Lung (tissue), 12 donors: ENCODE results near the gene ABHD17C. TPM values are rescaled to one million over a fixed set of nuclear protein-coding genes. Genes with fewer than 3 reads are reported as not detected.
A peak's percentile ranks its signal among the peaks of the same experiment; 100 is the strongest.

Experiments
- ATAC-seq: fragments of 200-7000 bp; cut with Tn5 transposase; one replicate; pipeline ENCODE4 v1.9.1; 2020; ENCODE audit warnings: moderate number of reproducible peaks; ENCODE audit not compliant: insufficient read depth, low FRiP score
- DNase-seq, 3 donors: peaks; one replicate each; pipeline ENCODE4 v3.0.0-alpha.2; 2013 to 2017
- H3K27ac ChIP-seq, 2 donors: one replicate each; pipeline ENCODE4 v1.5.1; 2013; ENCODE audit warnings: mild to moderate bottlenecking in 2 of 2, moderate library complexity in 2 of 2, control low read depth in 1 of 2, inconsistent platforms in 1 of 2, low read depth in 1 of 2, low read length in 1 of 2
- H3K27me3 ChIP-seq, 3 donors: one replicate each; pipeline ENCODE4 v1.5.1; 2013; ENCODE audit warnings: low read length in 2 of 3; ENCODE audit not compliant: control insufficient read depth in 3 of 3, insufficient read depth in 3 of 3
- H3K36me3 ChIP-seq, 4 donors: one replicate each; pipeline ENCODE4 v1.5.1; 2013; ENCODE audit warnings: low read length in 4 of 4, mild to moderate bottlenecking in 1 of 4, moderate library complexity in 1 of 4; ENCODE audit not compliant: control insufficient read depth in 4 of 4, insufficient read depth in 4 of 4
- H3K4me1 ChIP-seq, 5 donors: one replicate each; pipeline ENCODE4 v1.5.1; 2013; ENCODE audit warnings: low read length in 5 of 5, mild to moderate bottlenecking in 2 of 5, moderate library complexity in 1 of 5; ENCODE audit not compliant: control insufficient read depth in 5 of 5, insufficient read depth in 5 of 5
- H3K4me3 ChIP-seq: one replicate; pipeline ENCODE4 v1.5.1; 2013; ENCODE audit warnings: mild to moderate bottlenecking, control low read depth, moderate library complexity
- H3K9ac ChIP-seq, 2 donors: one replicate each; pipeline ENCODE4 v1.5.1; 2013; ENCODE audit warnings: low read length in 2 of 2, control low read depth in 1 of 2; ENCODE audit not compliant: insufficient read depth in 1 of 2
- H3K9me3 ChIP-seq, 4 donors: one replicate each; pipeline ENCODE4 v1.5.1; 2013; ENCODE audit warnings: low read length in 3 of 4, mild to moderate bottlenecking in 1 of 4, moderate library complexity in 1 of 4; ENCODE audit not compliant: control insufficient read depth in 4 of 4, insufficient read depth in 3 of 4
- WGBS, 2 donors: extraction: QIAGEN DNeasy Blood & Tissue Kit; methylation state at CpG; one replicate each; pipeline ENCODE4 v1.1.7; 2013; 5-methylcytosine and 5-hydroxymethylcytosine counted together
- polyA plus RNA-seq, 2 donors: library from polyadenylated mRNA; stranded (reverse); fragments of 200-250 nt; gene quantifications; one replicate each; pipeline ENCODE4 v1.2.1, GENCODE V29; 2013
- total RNA-seq, 2 donors: library from RNA; depleted of rRNA in 1 of 2; stranded (reverse); fragments of >200 nt in 1 of 2; gene quantifications; one replicate each; pipeline ENCODE4 v1.2.1, GENCODE V29; 2014 to 2021
- TF ChIP-seq, protein P1 (sequence below): IDR thresholded peaks from 2 replicates; pipeline ENCODE4 v1.5.1; 2012; ENCODE audit warnings: mild to moderate bottlenecking; ENCODE audit errors: control extremely low read depth, extremely low read depth
- donor health status: control.
- donor health status: control.
- donor health status: Bipolar disorder and iron deficiency.
- donor health status: healthy.
- donor health status: DM: yes; HTN: yes; CAD: no.

ABHD17C gene
- total and polyA plus RNA-seq, 4 donors: 15.2 to 23.7 (median 22.0) TPM

DNA sequence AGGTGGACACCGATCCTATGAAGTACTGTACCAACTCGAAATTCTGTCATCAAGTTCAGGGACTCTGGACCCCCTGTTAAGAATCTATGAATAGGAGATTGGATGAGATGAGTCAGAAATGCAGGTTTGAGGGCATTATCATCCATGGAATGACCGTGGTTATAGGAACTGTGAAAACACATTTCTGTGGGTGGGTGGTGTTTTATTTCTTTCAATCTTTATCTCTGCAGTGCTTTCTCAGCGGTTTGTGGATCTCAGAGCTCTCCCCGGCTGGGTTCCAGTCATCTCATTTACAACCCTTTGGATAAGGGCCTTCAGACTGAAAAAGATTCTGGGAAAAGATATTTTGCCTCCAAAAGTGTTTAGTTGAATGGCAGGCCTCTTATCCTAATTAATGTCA is 5.4 kb upstream of the ABHD17C start:
- Histone ChIP-seq H3K27me3 (peaks cover 0 to 2% (median 0%) of the 10 kb centered on the region in 3 donors), H3K9me3 (no peaks in the 10 kb centered on the region), H3K4me3 (no peak overlapping the region), H3K9ac (no peak overlapping the region), H3K27ac (no peak overlapping the region), H3K36me3 (no peaks in the 10 kb centered on the region), H3K4me1 (peaks cover 0 to 5% (median 1%) of the 10 kb centered on the region in 5 donors)
- 82 to 97% methylated on average over 5 of the region's 5 CpGs for whole genome bisulfite sequencing, 2 donors
- TF ChIP-seq, protein P1, sequence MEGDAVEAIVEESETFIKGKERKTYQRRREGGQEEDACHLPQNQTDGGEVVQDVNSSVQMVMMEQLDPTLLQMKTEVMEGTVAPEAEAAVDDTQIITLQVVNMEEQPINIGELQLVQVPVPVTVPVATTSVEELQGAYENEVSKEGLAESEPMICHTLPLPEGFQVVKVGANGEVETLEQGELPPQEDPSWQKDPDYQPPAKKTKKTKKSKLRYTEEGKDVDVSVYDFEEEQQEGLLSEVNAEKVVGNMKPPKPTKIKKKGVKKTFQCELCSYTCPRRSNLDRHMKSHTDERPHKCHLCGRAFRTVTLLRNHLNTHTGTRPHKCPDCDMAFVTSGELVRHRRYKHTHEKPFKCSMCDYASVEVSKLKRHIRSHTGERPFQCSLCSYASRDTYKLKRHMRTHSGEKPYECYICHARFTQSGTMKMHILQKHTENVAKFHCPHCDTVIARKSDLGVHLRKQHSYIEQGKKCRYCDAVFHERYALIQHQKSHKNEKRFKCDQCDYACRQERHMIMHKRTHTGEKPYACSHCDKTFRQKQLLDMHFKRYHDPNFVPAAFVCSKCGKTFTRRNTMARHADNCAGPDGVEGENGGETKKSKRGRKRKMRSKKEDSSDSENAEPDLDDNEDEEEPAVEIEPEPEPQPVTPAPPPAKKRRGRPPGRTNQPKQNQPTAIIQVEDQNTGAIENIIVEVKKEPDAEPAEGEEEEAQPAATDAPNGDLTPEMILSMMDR: no peak
- ATAC-seq (no peak), DNase-seq (no peak)

DNA sequence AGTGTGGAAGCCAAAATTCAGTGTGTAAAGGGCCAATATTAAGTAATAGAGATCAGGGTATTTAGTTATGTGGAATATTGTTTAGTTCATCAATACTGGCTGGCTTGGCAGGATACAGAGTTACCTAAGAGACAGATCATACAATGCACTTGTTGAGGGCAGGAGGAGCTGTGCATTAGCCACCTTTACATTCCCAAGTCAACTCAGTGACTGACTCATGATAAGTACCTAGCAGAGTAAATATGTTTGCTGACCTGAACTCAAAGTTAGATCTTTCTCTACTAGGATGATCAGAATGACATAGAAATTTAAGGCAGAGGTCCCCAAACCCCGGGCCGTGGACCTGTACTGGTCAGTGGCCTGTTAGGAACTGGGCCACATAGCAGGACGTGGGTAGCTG is 3.5 kb upstream of the ABHD17C start:
- Histone ChIP-seq H3K9ac (no peak overlapping the region), H3K36me3 (no peaks in the 10 kb centered on the region), H3K4me3 (no peak overlapping the region), H3K9me3 (no peaks in the 10 kb centered on the region), H3K27me3 (no peaks in the 10 kb centered on the region), H3K4me1 (peaks cover 0 to 10% (median 4%) of the 10 kb centered on the region in 5 donors), H3K27ac (no peak overlapping the region)
- no peak for ATAC-seq
- 84 to 91% methylated on average over 3 of the region's 3 CpGs for WGBS, 2 donors
- TF ChIP-seq, protein P1: no peak
- no peak for DNase-seq

DNA sequence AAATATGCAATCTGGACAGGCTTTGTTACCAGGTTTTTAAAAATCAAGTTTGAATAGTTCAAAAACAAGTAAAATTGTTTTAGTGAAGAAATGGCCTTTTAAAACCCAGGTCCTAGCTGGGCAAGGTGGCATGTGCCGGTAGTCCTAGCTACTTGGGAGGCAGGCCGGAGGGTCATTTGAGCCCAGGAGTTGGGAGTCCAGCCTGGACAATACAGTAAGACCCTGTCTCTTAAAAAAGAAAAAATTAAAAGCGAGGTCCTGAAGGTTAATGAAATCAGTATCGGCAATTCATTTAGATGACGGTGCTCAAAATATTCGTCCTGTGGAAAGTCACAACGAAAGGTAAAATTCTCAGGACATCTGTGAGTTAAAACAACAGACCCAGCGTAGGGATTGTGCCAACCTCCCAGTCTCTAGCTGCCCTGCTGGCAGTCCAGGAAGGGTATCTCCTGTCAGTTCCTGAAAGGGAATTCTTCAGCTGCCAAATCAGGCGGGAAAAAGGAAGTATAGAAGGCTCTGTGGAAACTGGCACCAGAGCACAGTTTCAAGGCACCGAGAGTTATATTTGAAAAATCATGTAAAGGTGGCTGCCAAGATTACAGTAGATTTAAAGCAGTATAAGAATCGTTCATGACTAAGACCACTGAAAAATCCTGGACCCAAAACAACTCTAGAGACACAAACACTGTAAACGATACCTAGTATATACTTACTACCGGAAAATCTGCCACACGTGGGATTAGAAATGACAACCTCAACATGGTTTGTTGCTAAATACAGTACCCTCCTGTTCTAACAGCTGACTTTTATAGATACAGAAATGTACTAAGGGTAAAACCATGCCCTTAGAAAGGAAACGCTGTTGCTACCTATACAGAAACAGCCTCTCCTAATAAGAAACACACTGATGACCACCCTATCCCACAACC is 1.2 kb upstream of the ABHD17C start:
- Histone ChIP-seq H3K4me1 (peaks cover 0 to 22% (median 7%) of the 10 kb centered on the region in 5 donors), H3K9me3 (no peaks in the 10 kb centered on the region), H3K27ac (peak overlapping the region; percentile 78 to 88), H3K27me3 (no peaks in the 10 kb centered on the region), H3K4me3 (peak overlapping the region; percentile 64), H3K9ac (peak overlapping the region; percentile 47 to 75), H3K36me3 (no peaks in the 10 kb centered on the region)
- WGBS, 2 donors: 32 to 36% methylated on average over 15 of the region's 15 CpGs
- DNase-seq (no peak), ATAC-seq (no peak)
- TF ChIP-seq, protein P1: no peak
